ENCODE results near the gene OR2B2.
A peak's percentile ranks its signal among the peaks of the same experiment; 100 is the strongest.

The OR2B2 gene

DNA sequence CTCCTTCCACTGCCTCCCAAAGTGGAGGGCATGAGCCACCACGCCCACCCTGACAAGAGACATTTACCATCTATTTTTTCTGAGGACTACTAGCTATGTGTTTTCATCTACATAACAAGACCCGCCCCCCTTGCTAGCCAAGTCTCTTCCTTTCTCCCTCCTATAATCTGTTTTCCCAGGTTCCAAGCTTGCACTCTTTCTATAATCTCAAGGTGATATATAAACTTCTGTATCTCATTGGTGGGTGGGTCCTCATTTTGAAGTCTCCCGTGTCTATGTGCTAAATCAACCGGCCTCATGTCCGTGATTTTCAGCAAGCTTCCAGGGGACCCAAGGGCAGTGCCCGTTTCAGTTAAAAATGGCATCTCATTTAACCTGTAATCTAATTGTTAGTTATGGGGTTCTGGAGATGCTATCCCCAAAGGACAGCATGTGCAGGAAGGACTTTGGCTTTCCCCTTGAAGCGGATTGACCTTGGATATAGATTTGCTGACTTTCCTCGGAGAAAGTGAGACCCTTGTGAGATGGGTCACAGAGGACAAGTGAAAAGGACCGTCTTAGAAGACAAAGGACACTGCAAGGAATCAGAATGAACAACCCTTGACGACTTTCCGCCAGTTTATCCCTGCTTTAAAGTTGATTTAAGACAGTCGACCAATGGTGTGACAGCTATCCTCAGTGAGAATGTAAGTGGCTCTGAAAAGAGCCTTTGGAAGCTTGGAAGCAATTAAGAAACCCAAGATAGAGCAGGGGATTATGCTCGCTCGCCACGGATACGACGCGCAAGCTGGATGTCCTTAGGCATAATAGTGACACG is 22.4 kb downstream of the OR2B2 start:
- H3K27ac ChIP-seq = peak overlapping the region; percentile 71
- ChIA-PET CTCF (interaction anchor here (0.5 to 0.6 kb wide), 2 partner anchors 606 to 1317 kb away, joined by 3 to 4 read pairs; no protein-coding TSS in a partner anchor), POLR2A (ENCODE audit: low non-redundant PET) (interaction anchor here (0.7 to 2.3 kb wide), 7 partner anchors 9 to 1006 kb away, joined by 3 to 20 read pairs (median 5); a partner anchor contains a TSS)
- no peak for DNase-seq (ENCODE audit: low spot score)
- TF ChIP-seq, protein P1, sequence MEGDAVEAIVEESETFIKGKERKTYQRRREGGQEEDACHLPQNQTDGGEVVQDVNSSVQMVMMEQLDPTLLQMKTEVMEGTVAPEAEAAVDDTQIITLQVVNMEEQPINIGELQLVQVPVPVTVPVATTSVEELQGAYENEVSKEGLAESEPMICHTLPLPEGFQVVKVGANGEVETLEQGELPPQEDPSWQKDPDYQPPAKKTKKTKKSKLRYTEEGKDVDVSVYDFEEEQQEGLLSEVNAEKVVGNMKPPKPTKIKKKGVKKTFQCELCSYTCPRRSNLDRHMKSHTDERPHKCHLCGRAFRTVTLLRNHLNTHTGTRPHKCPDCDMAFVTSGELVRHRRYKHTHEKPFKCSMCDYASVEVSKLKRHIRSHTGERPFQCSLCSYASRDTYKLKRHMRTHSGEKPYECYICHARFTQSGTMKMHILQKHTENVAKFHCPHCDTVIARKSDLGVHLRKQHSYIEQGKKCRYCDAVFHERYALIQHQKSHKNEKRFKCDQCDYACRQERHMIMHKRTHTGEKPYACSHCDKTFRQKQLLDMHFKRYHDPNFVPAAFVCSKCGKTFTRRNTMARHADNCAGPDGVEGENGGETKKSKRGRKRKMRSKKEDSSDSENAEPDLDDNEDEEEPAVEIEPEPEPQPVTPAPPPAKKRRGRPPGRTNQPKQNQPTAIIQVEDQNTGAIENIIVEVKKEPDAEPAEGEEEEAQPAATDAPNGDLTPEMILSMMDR (conservative IDR thresholded peaks at IDR 0.05; ENCODE audit: low read depth) = no peak

DNA sequence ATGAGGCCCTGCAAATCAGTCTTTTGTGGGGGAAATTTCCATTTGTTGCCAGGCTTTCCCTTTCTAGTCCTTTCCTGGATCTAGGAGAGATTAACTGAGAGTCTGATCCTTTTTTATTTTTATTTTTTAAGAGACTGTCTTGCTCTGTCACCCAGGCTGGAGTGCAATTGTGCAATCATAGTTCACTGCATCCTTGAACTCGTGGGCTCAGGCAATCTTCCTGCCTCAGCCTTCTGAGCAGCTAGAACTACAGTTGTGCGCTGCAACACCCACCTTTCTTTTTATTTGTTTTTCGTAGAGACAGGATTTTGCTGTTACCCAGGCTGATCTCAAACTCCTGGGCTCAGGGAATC is 22.9 kb downstream of the OR2B2 start:
- CTCF ChIA-PET = no interaction called here
- TF ChIP-seq, protein P1 (conservative IDR thresholded peaks at IDR 0.05; ENCODE audit: low read depth) = no peak
- DNase-seq (ENCODE audit: low spot score) = no peak
- H3K27ac ChIP-seq = peak overlapping the region; percentile 41; the same call in 1 of the 2 replicates
- POLR2A ChIA-PET (ENCODE audit: low non-redundant PET) = interaction anchor here (0.8 to 2.3 kb wide), 2 partner anchors 17 to 1007 kb away, joined by 3 to 14 read pairs; a partner anchor contains a TSS

DNA sequence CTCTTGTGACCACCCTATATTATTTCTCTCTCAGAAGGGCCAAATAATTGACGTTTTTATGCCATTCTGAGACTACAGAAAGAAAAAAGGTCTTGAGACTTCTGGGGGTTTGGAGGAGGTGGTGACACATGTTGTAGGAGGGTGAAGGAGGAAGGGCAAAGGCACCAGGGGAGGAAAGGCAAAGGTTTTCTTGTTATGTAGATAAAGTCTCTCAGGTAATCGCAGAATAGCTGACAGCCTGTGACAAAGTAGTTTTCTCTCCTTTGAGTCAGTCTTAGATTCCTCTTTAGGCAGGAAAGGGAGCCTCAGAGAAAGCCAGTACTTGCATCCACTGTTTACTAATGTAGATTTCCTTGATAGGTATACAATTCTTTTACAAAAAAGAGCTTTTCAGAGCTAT is 23.6 kb downstream of the OR2B2 start:
- H3K27ac ChIP-seq = no peak overlapping the region
- TF ChIP-seq, protein P1 (conservative IDR thresholded peaks at IDR 0.05; ENCODE audit: low read depth) = no peak
- CTCF ChIA-PET = no interaction called here
- DNase-seq (ENCODE audit: low spot score) = no peak
- POLR2A ChIA-PET (ENCODE audit: low non-redundant PET) = no interaction called here

DNA sequence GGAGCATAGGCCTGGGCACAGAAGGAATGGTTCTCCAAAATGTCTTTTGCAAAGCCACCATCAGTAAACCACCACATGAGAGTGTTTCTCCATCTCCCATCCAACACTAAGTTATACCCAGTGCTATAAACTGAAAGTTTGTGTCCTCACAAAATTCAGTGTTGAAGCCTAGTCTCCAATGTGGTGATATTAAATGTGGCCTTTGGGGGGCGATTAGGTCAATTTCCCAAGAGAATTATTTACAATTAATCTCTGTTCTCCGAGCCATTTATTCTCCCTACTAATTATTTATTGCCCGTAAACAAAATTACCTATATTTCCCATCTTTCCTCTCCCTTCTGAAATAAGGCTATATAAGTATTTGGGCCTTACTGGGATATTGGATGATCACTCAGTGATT is 26.1 kb downstream of the OR2B2 start:
- TF ChIP-seq, protein P1 (conservative IDR thresholded peaks at IDR 0.05; ENCODE audit: low read depth) = no peak
- POLR2A ChIA-PET (ENCODE audit: low non-redundant PET) = no interaction called here
- CTCF ChIA-PET = interaction anchor here (0.7 kb wide), 1 partner anchor 47 kb away, joined by 4 read pairs; a partner anchor contains a TSS
- DNase-seq (ENCODE audit: low spot score) = no peak
- no peak overlapping the region for H3K27ac ChIP-seq

DNA sequence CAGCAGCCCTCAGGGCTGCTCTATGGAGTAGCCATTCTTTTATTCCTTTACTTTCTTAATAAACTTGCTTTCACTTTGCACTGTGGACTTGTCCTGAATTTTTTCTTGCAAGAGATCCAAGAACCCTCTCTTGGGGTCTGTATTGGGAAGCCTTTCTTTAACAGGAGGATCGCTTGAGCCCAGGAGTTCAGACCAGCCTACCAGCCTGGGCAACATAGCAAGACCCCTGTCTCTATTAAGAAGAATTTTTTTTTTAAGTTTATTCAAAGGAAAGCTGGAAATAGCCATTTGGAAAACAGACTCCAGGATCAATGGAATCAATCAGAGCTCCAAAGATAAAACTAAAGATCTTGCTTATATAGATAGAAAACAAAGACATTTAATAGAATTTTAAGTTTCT is 29.1 kb downstream of the OR2B2 start:
- ChIA-PET POLR2A (ENCODE audit: low non-redundant PET) (no interaction called here), CTCF (no interaction called here)
- DNase-seq (ENCODE audit: low spot score) = no peak
- no peak overlapping the region for H3K27ac ChIP-seq
- TF ChIP-seq, protein P1 (conservative IDR thresholded peaks at IDR 0.05; ENCODE audit: low read depth) = no peak

DNA sequence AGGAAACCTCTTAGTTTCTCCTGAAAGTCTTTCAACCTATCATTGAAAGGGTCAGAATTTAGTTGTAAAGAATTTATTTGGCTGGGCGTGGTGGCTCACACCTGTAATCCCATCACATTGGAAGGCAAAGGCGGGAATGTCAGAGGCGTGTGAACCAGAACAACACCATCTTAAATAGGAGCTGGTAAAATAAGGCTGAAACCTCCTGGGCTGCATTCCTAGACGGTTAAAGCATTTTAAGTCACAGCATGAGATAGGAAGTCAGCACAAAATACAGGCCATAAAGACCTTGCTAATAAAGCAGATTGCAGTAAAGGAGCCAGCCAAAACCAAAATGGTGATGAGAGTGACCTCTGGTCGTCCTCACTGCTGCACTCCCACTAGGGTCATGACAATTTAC is 29.6 kb downstream of the OR2B2 start:
- ChIA-PET CTCF (no interaction called here), POLR2A (ENCODE audit: low non-redundant PET) (no interaction called here)
- no peak for DNase-seq (ENCODE audit: low spot score)
- TF ChIP-seq, protein P1 (conservative IDR thresholded peaks at IDR 0.05; ENCODE audit: low read depth) = no peak
- no peak overlapping the region for H3K27ac ChIP-seq

All from RWPE1 (cell line).